ENCODE data around the gene DNAJC3. TPM values are rescaled to one million over a fixed set of nuclear protein-coding genes. Genes with fewer than 3 reads are reported as not detected.
"Not testable (repeated sequence)": the region's sequence is repeated elsewhere in the genome, so short reads cannot be mapped to it uniquely, and the experiment has no call there.

DNAJC3 gene
- total RNA-seq, 2 experiments from 2014 or later, result 26.4 to 27.5 TPM

DNA sequence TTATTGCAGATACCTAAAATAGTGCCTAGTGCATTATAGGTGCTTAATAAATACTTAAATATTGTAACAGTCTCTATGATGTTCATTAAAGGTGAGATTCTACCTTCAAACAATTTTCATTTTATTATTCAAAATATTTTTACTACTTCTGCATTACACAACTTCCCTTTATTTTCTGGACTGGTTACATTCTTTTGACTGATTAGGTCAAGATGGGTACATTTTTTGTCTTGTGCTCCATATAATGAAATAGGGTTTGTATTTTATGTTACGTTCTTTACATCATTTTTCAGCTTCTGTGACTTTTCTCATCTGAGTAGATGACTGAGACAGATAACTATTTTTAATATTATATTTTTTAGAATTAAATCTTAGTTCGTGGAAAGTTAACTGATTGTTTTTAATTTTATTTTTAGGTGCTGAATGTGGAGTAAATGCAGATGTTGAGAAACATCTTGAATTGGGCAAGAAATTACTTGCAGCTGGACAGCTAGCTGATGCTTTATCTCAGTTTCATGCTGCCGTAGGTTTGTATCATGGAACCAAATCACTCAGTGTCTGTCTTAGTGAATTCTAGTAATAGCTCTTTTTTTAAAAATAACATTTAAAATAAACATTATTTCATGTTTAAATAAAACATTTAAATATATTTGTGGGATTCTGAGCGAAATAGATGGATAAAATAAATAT, 32.0 kb downstream of the DNAJC3 start:
- ChIA-PET CTCF (interaction anchor here (1.2 kb wide), 1 partner anchor 9 kb away, joined by 4 read pairs; no protein-coding TSS in a partner anchor), POLR2A (no interaction called here)
- Mint-ChIP-seq H3K9me3 (peaks cover 2% of the 10 kb centered on the region), H3K27ac (no peak overlapping the region), H3K4me1 (peaks cover 16% of the 10 kb centered on the region), H3K36me3 (ENCODE audit: low read depth) (peaks cover 41% of the 10 kb centered on the region), H3K27me3 (no peaks in the 10 kb centered on the region), H3K4me3 (no peak overlapping the region)
- DNase-seq, result no peak

DNA sequence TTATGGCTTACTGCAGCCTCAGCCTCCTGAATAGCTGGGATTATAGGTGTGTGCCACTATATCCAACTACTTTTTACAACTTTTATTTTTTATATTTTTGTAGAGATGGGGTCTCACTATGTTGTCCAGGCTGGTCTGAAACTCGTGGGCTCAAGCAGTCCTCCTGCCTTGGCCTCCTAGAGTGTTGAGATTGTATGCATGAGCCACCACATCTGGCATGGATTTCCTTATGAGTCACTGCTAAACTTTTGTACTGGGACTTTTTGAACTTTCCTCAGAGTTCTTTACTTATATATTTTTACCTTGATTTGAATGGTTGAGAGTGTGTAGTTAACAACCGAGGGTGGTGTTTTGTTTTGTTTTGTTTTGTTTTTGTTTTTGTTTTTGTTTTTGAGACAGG, 33.4 kb downstream of the DNAJC3 start:
- Mint-ChIP-seq H3K36me3 (ENCODE audit: low read depth) (peaks cover 40% of the 10 kb centered on the region), H3K27ac (no peak overlapping the region), H3K27me3 (no peaks in the 10 kb centered on the region), H3K4me1 (peaks cover 13% of the 10 kb centered on the region), H3K4me3 (no peak overlapping the region), H3K9me3 (peaks cover 4% of the 10 kb centered on the region)
- POLR2A ChIA-PET, result no interaction called here
- DNase-seq, result no peak
- CTCF ChIA-PET, result no interaction called here

DNA sequence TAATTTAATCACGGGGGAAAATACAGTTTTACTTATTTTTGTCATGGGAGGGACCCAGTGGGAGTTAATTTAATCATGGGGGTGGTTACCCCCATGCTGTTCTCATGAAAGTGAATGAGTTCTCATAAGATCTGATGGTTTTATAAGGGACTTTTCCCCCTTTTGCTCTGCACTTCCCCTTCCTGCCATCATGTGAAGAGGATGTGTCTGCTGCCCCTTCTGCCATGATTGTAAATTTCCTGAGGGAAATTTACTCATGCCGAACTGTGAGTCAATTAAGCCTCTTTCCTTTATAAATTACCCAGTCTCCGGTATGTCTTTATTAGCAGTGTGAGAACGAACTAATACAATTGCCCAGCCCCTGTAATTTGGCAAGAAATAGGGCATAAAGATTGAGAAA, 35.9 kb downstream of the DNAJC3 start:
- CTCF ChIA-PET, result interaction anchor here (1.4 kb wide), 1 partner anchor 52 kb away, joined by 3 read pairs; no protein-coding TSS in a partner anchor
- POLR2A ChIA-PET, H3K27me3 Mint-ChIP-seq, H3K4me3 Mint-ChIP-seq, H3K4me1 Mint-ChIP-seq, H3K27ac Mint-ChIP-seq, DNase-seq, H3K9me3 Mint-ChIP-seq: not testable (repeated sequence)
- peaks cover 56% of the 10 kb centered on the region for H3K36me3 Mint-ChIP-seq (ENCODE audit: low read depth)

DNA sequence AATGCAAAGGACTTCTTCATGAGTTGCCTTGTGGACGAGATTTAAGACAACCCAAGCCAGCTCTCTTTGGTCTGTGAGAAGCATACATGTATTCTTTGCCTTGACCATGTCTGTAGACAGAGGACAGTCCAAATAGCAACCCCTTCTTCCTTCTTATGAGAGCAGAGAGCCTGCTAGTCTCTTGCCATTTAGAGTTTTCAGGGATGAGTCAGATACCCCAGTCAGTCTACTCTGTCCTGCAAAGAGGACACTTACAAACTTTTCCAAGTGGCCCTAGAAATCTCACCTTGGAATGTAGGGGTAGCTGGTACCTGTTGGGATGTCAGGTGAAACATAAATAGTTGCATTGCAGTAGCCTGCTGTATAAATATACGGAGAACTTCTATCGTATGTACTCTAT, 36.7 kb downstream of the DNAJC3 start:
- no peak for DNase-seq
- ChIA-PET CTCF (no interaction called here), POLR2A (no interaction called here)
- Mint-ChIP-seq H3K4me3 (no peak overlapping the region), H3K27ac (no peak overlapping the region), H3K4me1 (no peaks in the 10 kb centered on the region), H3K27me3 (no peaks in the 10 kb centered on the region), H3K36me3 (ENCODE audit: low read depth) (peaks cover 59% of the 10 kb centered on the region), H3K9me3 (peaks cover 10% of the 10 kb centered on the region)

DNA sequence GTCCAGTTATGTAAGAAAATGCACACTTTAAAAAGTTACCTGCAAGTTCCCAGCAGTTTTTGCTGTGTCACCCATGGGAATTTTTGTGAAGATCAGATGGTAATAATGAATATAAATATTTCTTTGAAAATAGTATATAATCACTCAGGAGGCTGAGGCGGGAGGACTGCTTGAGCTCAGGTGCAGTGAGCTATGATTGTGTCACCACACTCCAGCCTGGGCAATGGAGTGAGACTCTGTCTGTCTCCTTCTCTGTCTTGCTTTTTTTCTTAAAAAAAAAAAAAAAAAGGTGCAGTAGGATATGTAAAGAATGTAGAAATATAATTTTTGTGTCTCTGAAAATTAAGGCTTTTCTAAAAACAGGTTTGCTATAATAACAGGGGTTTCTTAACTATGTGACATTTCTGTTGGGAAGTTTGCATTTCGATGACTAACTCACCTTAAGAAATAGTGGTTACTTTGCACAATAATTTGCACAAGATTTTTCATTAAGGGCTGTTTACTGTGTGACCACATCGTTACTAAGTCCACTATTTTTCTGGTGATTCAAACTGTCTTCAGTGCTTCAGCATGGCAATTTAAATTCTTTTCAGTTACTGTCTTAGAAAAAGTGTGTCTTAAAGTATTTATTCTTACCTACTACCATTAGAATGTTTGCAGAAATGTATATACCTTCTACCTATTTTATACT, 37.3 kb downstream of the DNAJC3 start:
- peaks cover 61% of the 10 kb centered on the region for H3K36me3 Mint-ChIP-seq (ENCODE audit: low read depth)
- DNase-seq, result no peak
- no peak overlapping the region for H3K4me3 Mint-ChIP-seq
- CTCF ChIA-PET, result no interaction called here
- H3K27me3 Mint-ChIP-seq, result no peaks in the 10 kb centered on the region
- H3K4me1 Mint-ChIP-seq, result no peaks in the 10 kb centered on the region
- H3K9me3 Mint-ChIP-seq, result peaks cover 11% of the 10 kb centered on the region
- POLR2A ChIA-PET, result no interaction called here
- H3K27ac Mint-ChIP-seq, result no peak overlapping the region

DNA sequence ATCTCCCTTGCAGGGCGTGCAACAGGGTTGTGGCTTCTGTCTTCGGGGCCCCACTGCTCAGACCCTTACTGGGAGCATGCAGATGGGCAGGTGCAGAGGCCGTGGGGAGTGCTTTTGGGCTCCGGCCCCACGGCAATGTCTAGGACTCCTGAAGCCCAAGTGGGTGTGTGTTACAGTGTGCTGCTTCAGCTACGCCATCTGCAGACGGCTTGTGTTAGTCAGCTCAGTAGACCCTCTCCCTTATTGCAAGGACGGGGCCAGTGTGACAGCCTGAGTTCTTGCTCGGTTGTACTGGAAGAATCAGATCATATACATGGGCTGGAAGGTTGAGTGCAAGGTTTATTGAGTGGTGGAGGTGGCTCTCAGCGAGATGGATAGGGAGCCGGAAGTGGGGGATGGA, 39.3 kb downstream of the DNAJC3 start:
- Mint-ChIP-seq H3K27ac (no peak overlapping the region), H3K4me3 (no peak overlapping the region), H3K27me3 (no peaks in the 10 kb centered on the region), H3K4me1 (no peaks in the 10 kb centered on the region), H3K9me3 (peaks cover 11% of the 10 kb centered on the region), H3K36me3 (ENCODE audit: low read depth) (peaks cover 51% of the 10 kb centered on the region)
- DNase-seq, result no peak
- CTCF ChIA-PET, result no interaction called here
- POLR2A ChIA-PET, result no interaction called here

DNA sequence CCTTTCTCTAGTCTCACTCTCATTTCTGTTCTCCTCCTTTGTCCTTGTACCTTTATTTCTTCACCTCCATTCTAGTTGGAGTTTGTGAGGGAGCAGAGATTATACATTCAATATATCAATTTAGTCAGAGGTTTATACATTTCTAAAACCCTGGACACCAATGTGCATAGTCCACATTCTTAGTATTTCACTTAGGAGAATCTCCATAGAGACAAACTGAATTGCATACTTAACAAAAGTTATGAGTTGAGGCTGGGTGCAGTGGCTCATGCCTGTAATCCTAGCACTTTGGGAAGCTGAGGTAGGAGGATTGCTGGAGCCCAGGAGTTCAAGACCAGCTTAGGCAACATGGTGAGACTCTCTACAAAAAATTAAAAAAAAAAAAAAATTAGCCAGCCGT, 45.3 kb downstream of the DNAJC3 start:
- Mint-ChIP-seq H3K27ac (no peak overlapping the region), H3K9me3 (peaks cover 7% of the 10 kb centered on the region), H3K4me1 (peaks cover 6% of the 10 kb centered on the region), H3K4me3 (no peak overlapping the region), H3K36me3 (ENCODE audit: low read depth) (peaks cover 46% of the 10 kb centered on the region), H3K27me3 (no peaks in the 10 kb centered on the region)
- ChIA-PET CTCF (no interaction called here), POLR2A (no interaction called here)
- no peak for DNase-seq

DNA sequence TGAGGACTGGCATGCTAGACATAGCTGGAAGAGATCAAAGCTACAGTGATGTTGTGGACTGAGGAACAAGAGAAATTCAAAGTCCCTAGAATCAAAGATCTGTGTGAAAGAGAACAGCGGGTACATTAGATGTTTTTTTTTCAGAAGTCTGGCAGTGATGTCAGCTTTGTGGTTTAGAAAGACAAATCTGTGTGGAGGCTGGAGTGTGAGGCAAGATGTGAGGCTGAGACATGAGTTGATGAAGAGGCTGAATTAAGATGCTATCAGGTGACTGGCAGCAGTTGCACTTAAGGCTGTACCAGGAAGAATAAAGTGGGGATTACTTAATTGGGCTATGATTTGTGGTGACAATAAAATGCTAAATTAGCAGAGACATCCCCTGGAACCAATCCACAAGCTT, 46.5 kb downstream of the DNAJC3 start:
- Mint-ChIP-seq H3K27ac (no peak overlapping the region), H3K9me3 (peaks cover 5% of the 10 kb centered on the region), H3K4me3 (no peak overlapping the region), H3K27me3 (no peaks in the 10 kb centered on the region), H3K4me1 (peaks cover 6% of the 10 kb centered on the region), H3K36me3 (ENCODE audit: low read depth) (peaks cover 45% of the 10 kb centered on the region)
- ChIA-PET POLR2A (no interaction called here), CTCF (no interaction called here)
- no peak for DNase-seq

DNA sequence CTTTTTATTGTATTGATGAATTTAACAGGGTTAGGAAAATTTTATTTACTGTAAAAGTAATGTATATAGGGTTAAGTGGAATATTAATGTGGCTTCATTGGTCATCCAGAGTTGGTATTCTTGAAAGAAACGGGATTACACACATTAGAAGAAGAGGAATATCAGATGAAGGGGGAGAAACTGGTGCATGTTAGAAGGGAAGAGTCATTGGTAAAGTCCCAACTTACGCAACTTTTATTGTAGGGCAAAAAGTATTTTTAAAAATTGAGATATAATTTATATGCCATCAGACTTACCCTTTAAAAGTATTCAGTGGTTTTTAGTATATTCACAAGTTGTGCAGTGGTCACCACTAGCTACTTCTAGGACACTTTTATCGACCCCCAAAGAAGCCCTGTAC, 47.3 kb downstream of the DNAJC3 start:
- peaks cover 6% of the 10 kb centered on the region for H3K4me1 Mint-ChIP-seq
- peaks cover 43% of the 10 kb centered on the region for H3K36me3 Mint-ChIP-seq (ENCODE audit: low read depth)
- DNase-seq, result no peak
- no peak overlapping the region for H3K4me3 Mint-ChIP-seq
- ChIA-PET CTCF (no interaction called here), POLR2A (no interaction called here)
- no peak overlapping the region for H3K27ac Mint-ChIP-seq
- no peaks in the 10 kb centered on the region for H3K27me3 Mint-ChIP-seq
- peaks cover 2% of the 10 kb centered on the region for H3K9me3 Mint-ChIP-seq

DNA sequence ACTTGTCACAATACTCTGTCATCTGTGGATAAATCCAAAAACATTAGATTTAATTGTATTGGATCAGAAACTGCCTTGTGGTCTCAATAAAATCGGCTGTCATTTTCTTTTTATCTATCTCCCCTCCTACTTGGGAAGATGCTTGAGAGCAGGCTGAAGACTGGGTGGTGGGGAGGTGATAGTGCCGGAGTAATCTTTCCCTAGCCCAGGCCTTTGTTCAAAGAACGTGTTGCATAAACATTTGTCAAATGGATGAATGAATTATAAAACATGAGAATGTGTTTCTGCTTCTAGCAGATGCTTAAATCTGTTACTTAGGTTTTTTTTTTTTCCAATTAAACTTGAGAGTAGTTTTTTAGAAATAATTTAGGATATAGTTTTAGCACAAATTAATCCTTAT, 49.9 kb downstream of the DNAJC3 start:
- H3K27ac Mint-ChIP-seq, result no peak overlapping the region
- H3K27me3 Mint-ChIP-seq, result no peaks in the 10 kb centered on the region
- ChIA-PET POLR2A (no interaction called here), CTCF (no interaction called here)
- peaks cover 14% of the 10 kb centered on the region for H3K9me3 Mint-ChIP-seq
- H3K4me3 Mint-ChIP-seq, result no peak overlapping the region
- peaks cover 6% of the 10 kb centered on the region for H3K4me1 Mint-ChIP-seq
- peaks cover 64% of the 10 kb centered on the region for H3K36me3 Mint-ChIP-seq (ENCODE audit: low read depth)
- DNase-seq, result no peak

DNA sequence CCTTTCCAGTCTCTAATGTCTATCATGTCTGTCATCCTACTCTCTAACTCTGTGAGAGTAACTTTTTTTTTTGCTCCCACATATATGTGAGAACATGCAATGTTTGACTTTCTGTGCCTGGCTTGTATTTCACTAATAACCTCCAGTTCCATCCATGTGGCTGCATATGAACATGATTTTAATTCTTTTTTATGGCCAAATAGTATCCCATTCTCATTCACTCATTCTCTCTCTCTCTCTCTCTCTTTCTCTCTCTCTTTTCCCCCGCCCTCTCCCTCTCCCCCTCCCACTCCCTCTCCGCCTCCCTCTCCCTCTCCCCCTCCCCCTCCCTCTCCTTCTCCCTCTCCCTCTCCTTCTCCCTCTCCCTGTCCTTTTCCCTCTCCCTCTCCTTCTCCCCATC, 52.0 kb downstream of the DNAJC3 start:
- H3K4me3 Mint-ChIP-seq, result no peak overlapping the region
- no peak for DNase-seq
- ChIA-PET CTCF (no interaction called here), POLR2A (no interaction called here)
- H3K9me3 Mint-ChIP-seq, result peaks cover 26% of the 10 kb centered on the region
- H3K4me1 Mint-ChIP-seq, result no peaks in the 10 kb centered on the region
- H3K36me3 Mint-ChIP-seq (ENCODE audit: low read depth), result peaks cover 69% of the 10 kb centered on the region
- H3K27ac Mint-ChIP-seq, result no peak overlapping the region
- no peaks in the 10 kb centered on the region for H3K27me3 Mint-ChIP-seq

DNA sequence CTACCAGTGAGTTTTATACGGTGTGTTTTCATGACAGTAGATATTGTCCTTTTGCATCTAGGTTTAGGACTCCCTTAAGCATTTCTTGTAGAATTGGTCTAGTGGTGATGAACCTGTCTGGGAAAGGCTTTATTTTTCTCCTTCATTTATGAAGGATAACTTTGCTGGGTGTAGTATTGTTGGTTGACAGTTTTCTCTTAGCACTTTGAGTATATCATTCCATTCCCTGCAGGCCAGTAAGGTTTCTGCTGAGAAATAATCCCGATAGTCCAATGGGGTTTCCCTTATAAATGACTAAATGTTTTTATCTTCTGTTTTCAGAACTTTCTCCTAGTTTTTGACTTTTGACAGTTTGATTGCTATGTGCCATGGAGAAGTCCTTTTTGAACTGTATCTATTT, 57.2 kb downstream of the DNAJC3 start:
- Mint-ChIP-seq H3K27ac (no peak overlapping the region), H3K4me1 (no peaks in the 10 kb centered on the region), H3K27me3 (no peaks in the 10 kb centered on the region), H3K4me3 (no peak overlapping the region), H3K9me3 (peaks cover 30% of the 10 kb centered on the region), H3K36me3 (ENCODE audit: low read depth) (peaks cover 46% of the 10 kb centered on the region)
- DNase-seq, result no peak
- POLR2A ChIA-PET, result no interaction called here
- CTCF ChIA-PET, result no interaction called here

DNA sequence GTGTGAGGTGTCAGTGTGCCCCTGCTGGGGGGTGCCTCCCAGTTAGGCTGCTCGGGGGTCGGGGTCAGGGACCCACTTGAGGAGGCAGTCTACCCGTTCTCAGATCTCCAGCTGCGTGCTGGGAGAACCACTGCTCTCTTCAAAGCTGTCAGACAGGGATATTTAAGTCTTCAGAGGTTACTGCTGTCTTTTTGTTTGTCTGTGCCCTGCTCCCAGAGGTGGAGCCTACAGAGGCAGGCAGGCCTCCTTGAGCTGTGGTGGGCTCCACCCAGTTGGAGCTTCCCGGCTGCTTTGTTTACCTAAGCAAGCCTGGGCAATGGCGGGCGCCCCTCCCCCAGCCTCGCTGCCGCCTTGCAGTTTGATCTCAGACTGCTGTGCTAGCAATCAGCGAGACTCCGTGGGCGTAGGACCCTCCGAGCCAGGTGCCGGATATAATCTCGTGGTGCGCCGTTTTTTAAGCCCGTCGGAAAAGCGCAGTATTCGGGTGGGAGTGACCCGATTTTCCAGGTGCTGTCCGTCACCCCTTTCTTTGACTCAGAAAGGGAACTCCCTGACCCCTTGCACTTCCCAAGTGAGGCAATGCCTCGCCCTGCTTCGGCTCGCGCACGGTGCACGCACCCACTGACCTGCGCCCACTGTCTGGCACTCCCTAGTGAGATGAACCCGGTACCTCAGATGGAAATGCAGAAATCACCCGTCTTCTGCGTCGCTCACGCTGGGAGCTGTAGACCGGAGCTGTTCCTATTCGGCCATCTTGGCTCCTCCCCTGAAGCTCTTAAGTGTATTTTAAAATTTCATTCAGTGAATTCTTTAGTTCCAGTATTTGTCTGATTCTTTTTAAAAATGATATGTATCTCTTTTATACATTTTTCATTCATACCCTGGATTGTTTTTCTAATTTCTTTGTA, 63.4 kb downstream of the DNAJC3 start:
- POLR2A ChIA-PET, CTCF ChIA-PET, H3K4me3 Mint-ChIP-seq, H3K27me3 Mint-ChIP-seq, H3K27ac Mint-ChIP-seq, DNase-seq, H3K4me1 Mint-ChIP-seq, H3K9me3 Mint-ChIP-seq: not testable (repeated sequence)
- peaks cover 16% of the 10 kb centered on the region for H3K36me3 Mint-ChIP-seq (ENCODE audit: low read depth)

Data from activated CD4-positive, alpha-beta memory T cell treated with anti-CD3 and anti-CD28 coated beads, Interleukin-2, amount 10 ng/mL, durations not matched to agents 7 days and 5 days (primary cell).